ENCODE data around the gene NCAN. TPM values are rescaled to one million over a fixed set of nuclear protein-coding genes. Genes with fewer than 3 reads are reported as not detected.

Gene NCAN
- total and polyA plus RNA-seq, 9 of the 15 experiments (the other 6 are each of a cell fraction or from before 2014, with no cell fraction given), result 0.04 TPM; not detected in 8

DNA sequence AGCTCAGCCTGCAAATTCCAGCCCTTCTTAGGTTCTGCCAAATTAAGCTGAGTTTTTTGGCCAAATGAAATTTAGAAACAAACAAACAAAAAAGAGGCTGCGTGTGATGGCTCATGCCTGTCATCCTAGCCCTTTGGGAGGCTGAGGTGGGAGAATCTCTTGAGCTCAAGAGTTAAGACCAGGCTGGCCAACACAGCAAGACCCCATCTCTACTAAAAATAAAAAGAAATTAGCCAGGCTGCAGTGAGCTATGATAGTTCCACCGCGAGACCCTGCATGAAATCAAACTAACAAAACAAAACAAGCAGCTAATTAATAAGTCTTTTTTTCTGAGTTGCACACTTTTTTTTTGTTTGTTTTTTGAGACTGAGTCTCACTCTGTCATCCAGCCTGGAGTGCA lies 17.9 kb downstream of the NCAN start:
- no peaks in the 10 kb centered on the region for H3K79me2 ChIP-seq (ENCODE audit: control insufficient read depth, insufficient read depth, low read length)
- no peaks in the 10 kb centered on the region for H3K36me3 ChIP-seq (ENCODE audit: control insufficient read depth, insufficient read depth, low read length)
- intact Hi-C loops (cut with micrococcal nuclease), result no loop called here
- POLR2A ChIA-PET, result interaction anchor here (0.6 to 1.2 kb wide), 3 partner anchors 10 to 756 kb away, joined by 3 to 4 read pairs (median 3); no protein-coding TSS in a partner anchor
- H4K20me1 ChIP-seq (replicated peaks; ENCODE audit: control insufficient read depth, insufficient read depth, low read length), result peaks cover 4% of the 10 kb centered on the region; the same call in 1 of the 2 replicates
- no peaks in the 10 kb centered on the region for H3K9me1 ChIP-seq (ENCODE audit: control insufficient read depth, insufficient read depth, low read length)
- no peak for TF ChIP-seq KDM4B (IDR thresholded peaks at IDR 0.05; ENCODE audit: borderline replicate concordance in 2 of 2, low read depth in 1 of 2)
- no peak for TF ChIP-seq ETV5 (CRISPR knock-in tag; IDR thresholded peaks at IDR 0.05; ENCODE audit: low read depth)
- TF ChIP-seq ZNF121 (CRISPR knock-in tag; conservative IDR thresholded peaks at IDR 0.05), result peak; percentile 87
- peak; percentile 67 for TF ChIP-seq RBM25 (IDR thresholded peaks at IDR 0.05; ENCODE audit: low read depth, low read length, severe bottlenecking)
- peak; percentile 59; the same call in 1 of the 2 replicates for TF ChIP-seq BCOR (IDR thresholded peaks at IDR 0.05)
- DNase-seq (ENCODE audit: extremely low read depth in 1 of 4, low spot score in 3 of 4) (no peak), ATAC-seq (no peak), FAIRE-seq (no peak)
- BruUV-seq (replicated peaks), result no TSS peak
- H3K4me1 ChIP-seq (replicated peaks in 1 of 2; ENCODE audit: control insufficient read depth in 2 of 2, insufficient read depth in 2 of 2, low read length in 2 of 2), result peaks cover 3 to 25% of the 10 kb centered on the region in 2 experiments; a peak in 4 of 5 replicates
- no peak overlapping the region for H2AFZ ChIP-seq (ENCODE audit: low read depth, low read length)
- H3K4me2 ChIP-seq (ENCODE audit: insufficient read depth, low read length), result no peak overlapping the region
- CTCF ChIA-PET (ENCODE audit: low intra/inter-chr PET ratio), result no interaction called here
- H3K27ac ChIP-seq (ENCODE audit: extremely low read depth, low read depth, low read length), result no peak overlapping the region
- no peak overlapping the region for H3K4me3 ChIP-seq
- peaks cover 19 to 64% of the 10 kb centered on the region in 2 experiments; a peak in 4 of 5 replicates for H3K27me3 ChIP-seq (ENCODE audit: control insufficient read depth in 2 of 2, insufficient read depth in 2 of 2, low read length in 2 of 2)
- no peak overlapping the region for H3K9ac ChIP-seq (ENCODE audit: insufficient read depth in 1 of 2, low read depth in 2 of 2, low read length in 2 of 2)
- WGBS (ENCODE audit: insufficient coverage, low coverage, missing lambda C conversion rate), result 2% methylated on average over 3 of the region's 3 CpGs
- in situ Hi-C loops (cut with MboI), result no loop called here
- H3K9me3 ChIP-seq (replicated peaks; ENCODE audit: control insufficient read depth, insufficient read depth, low read depth, low read length), result peaks cover 9% of the 10 kb centered on the region

DNA sequence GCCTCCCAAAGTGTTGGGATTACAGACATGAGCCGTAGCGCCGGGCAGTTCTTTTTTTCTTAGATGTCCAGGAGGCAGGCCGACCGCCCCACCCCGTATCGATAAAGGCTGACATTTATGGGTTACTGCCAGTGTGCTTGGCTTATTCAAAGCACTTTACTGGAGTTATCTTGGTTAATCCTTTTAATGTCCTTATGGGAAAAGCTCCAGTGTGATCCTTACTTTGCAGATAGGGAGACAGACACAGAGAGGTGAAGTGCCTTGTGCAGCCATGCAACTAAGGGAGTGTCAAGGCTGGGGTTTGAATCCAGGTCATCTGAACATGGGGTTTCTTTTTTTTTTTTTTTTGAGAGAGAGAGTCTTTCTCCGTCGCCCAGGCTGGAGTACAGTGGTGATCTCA lies 19.2 kb downstream of the NCAN start:
- peaks cover 19 to 63% of the 10 kb centered on the region in 2 experiments; a peak in 4 of 5 replicates for H3K27me3 ChIP-seq (ENCODE audit: control insufficient read depth in 2 of 2, insufficient read depth in 2 of 2, low read length in 2 of 2)
- BruUV-seq (replicated peaks), result no TSS peak
- H3K9me1 ChIP-seq (ENCODE audit: control insufficient read depth, insufficient read depth, low read length), result no peaks in the 10 kb centered on the region
- H3K27ac ChIP-seq (ENCODE audit: extremely low read depth, low read depth, low read length), result no peak overlapping the region
- no peak overlapping the region for H3K9ac ChIP-seq (ENCODE audit: insufficient read depth in 1 of 2, low read depth in 2 of 2, low read length in 2 of 2)
- DNase-seq (ENCODE audit: extremely low read depth in 1 of 4, low spot score in 3 of 4) (no peak), FAIRE-seq (no peak), ATAC-seq (peak; percentile 17)
- H3K4me1 ChIP-seq (replicated peaks in 1 of 2; ENCODE audit: control insufficient read depth in 2 of 2, insufficient read depth in 2 of 2, low read length in 2 of 2), result peaks cover 0 to 15% of the 10 kb centered on the region in 2 experiments; a peak in 3 of 5 replicates
- peaks cover 4% of the 10 kb centered on the region; the same call in 1 of the 2 replicates for H4K20me1 ChIP-seq (replicated peaks; ENCODE audit: control insufficient read depth, insufficient read depth, low read length)
- POLR2A ChIA-PET, result no interaction called here
- no peaks in the 10 kb centered on the region for H3K79me2 ChIP-seq (ENCODE audit: control insufficient read depth, insufficient read depth, low read length)
- no peak overlapping the region for H3K4me3 ChIP-seq
- WGBS (ENCODE audit: insufficient coverage, low coverage, missing lambda C conversion rate), result 7% methylated on average over 8 of the region's 9 CpGs
- peaks cover 10% of the 10 kb centered on the region for H3K9me3 ChIP-seq (replicated peaks; ENCODE audit: control insufficient read depth, insufficient read depth, low read depth, low read length)
- in situ Hi-C loops (cut with MboI), result no loop called here
- intact Hi-C loops (cut with micrococcal nuclease), result no loop called here
- no peaks in the 10 kb centered on the region for H3K36me3 ChIP-seq (ENCODE audit: control insufficient read depth, insufficient read depth, low read length)
- no peak overlapping the region for H3K4me2 ChIP-seq (ENCODE audit: insufficient read depth, low read length)
- H2AFZ ChIP-seq (ENCODE audit: low read depth, low read length), result no peak overlapping the region
- CTCF ChIA-PET (ENCODE audit: low intra/inter-chr PET ratio), result no interaction called here
- TF ChIP-seq ZNF431 (CRISPR knock-in tag; IDR thresholded peaks at IDR 0.05) (no peak), NFATC3 (IDR thresholded peaks at IDR 0.05) (no peak), GTF3C2 (IDR thresholded peaks at IDR 0.05; ENCODE audit: borderline replicate concordance, extremely low read depth, insufficient read length) (no peak)
- TF ChIP-seq, protein P1, sequence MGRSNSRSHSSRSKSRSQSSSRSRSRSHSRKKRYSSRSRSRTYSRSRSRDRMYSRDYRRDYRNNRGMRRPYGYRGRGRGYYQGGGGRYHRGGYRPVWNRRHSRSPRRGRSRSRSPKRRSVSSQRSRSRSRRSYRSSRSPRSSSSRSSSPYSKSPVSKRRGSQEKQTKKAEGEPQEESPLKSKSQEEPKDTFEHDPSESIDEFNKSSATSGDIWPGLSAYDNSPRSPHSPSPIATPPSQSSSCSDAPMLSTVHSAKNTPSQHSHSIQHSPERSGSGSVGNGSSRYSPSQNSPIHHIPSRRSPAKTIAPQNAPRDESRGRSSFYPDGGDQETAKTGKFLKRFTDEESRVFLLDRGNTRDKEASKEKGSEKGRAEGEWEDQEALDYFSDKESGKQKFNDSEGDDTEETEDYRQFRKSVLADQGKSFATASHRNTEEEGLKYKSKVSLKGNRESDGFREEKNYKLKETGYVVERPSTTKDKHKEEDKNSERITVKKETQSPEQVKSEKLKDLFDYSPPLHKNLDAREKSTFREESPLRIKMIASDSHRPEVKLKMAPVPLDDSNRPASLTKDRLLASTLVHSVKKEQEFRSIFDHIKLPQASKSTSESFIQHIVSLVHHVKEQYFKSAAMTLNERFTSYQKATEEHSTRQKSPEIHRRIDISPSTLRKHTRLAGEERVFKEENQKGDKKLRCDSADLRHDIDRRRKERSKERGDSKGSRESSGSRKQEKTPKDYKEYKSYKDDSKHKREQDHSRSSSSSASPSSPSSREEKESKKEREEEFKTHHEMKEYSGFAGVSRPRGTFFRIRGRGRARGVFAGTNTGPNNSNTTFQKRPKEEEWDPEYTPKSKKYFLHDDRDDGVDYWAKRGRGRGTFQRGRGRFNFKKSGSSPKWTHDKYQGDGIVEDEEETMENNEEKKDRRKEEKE (IDR thresholded peaks at IDR 0.05; ENCODE audit: borderline replicate concordance in 1 of 2, control insufficient read depth in 1 of 2, low read depth in 2 of 2, low read length in 1 of 2), result no peak

All from K562 (cell line).